GM19239 (cell line): Measurements from ENCODE around the gene CYTH3.
"Not testable (repeated sequence)": the region's sequence is repeated elsewhere in the genome, so short reads cannot be mapped to it uniquely, and the experiment has no call there.

ENCODE experiments used
- DNase-seq: peaks from one replicate; pipeline ENCODE4 v3.0.0; 2011; ENCODE audit warnings: low spot score; ENCODE audit not compliant: insufficient read length
- FAIRE-seq: peaks from 2 replicates; lab custom pipeline; 2011; peaks lifted over from hg19 to GRCh38; lab: Jason Lieb, UNC

The CYTH3 gene

DNA sequence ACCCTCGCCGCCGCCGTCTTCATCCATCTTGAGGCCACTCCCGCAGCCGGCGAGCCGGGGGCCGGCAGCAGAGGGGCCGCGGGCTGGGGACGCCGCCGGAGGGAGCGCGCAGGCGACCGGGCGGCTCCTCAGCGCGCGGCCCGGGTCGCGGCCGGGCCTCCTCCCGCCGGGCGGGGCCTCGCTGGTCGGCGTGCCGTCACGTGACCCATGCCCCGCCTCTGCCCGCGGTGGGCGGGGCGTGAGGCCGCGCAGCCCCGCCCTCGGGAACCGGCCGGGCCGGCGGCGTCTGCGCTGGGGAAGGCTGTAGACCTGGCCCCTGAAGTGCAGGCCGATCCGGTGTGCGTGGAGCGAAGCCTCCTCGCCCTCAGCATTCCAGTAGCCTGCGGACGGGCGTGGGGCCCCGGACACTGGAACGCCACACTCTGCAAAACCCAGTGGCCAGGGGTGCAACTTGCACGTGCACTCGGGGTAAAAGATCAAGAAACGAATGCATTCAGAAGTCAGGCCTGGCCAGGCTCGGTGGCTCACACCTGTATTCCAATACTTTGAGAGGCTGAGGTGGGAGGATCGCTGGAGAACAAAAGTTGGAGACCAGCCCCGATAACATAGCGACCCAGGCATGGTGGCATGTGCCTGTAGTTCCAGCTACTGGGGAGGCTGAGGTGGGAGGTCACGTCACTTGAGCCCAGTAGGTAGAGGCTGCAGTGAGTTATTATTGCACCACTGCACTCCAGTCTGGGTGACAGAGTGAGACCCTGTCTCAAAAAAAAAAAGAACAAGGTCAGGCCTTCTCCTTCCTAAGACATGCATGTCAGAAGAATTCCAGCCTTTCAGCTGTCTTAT lies at the start of gene CYTH3:
TSS of gene CYTH3 (minus strand) at position 144 of the 843 bp plus-strand sequence. CDS start at position 27, 117 bp downstream.
- FAIRE-seq: no peak

GRCh38 chr7:6320791-6321190 lies 48.4 kb upstream of the CYTH3 start:
- DNase-seq (no peak), FAIRE-seq (no peak)

More for the DNA sequence above, at the start of gene CYTH3:
- peak; percentile 98 for DNase-seq

DNA sequence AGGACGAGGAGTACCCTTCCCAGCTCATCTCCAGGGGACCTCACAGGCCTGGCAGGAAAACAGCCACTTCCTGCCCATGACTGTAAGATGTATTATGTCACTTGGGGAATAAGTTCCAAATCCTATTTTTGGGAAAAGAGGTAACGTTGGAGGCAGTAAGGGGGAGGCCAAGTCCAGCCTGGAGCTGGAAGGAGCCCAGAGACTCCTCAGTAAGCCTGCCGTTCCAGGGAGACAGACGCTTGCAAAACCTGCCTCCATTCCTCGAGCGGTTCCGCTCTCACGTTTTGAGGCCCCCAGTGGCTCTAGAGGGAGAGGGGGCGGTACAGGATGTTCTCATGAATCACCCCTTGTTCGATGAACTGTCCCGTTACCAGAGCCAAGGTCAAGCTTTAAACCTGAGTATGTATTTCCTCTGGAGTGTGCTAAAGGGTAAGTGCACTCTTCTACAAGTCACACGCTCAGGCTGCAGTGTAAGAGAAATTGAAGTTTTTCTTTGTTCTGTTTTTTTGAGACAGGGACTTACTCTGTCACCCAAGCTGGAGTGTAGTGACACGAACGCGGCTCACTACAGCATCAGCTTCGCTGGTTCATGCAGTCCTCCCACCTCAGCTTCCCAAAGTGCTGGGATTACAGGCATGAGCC lies 45.5 kb upstream of the CYTH3 start:
- no peak for DNase-seq
- no peak for FAIRE-seq

DNA sequence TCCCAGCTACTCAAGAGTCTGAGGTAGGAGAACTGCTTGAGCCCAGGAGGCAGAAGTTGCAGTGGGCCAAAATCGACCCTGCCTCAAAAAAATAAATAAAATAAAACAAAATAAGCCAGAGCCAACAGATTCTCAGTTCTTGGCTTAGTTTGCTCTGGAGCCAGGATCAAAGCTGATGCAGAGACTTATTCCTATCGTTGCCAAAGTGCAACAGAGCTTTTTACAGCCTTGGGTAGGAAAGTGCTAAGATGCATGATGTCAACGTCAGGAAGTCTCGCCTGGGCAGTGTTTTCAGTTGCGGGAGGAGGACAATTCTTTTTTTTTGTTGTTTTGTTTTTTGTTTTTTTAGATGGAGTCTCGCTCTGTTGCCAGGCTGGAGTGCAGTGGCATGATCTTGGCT lies 43.8 kb upstream of the CYTH3 start:
- DNase-seq (no peak), FAIRE-seq (no peak)

GRCh38 chr7:6315746-6316145 lies 43.3 kb upstream of the CYTH3 start:
- DNase-seq: no peak
- FAIRE-seq: no peak

DNA sequence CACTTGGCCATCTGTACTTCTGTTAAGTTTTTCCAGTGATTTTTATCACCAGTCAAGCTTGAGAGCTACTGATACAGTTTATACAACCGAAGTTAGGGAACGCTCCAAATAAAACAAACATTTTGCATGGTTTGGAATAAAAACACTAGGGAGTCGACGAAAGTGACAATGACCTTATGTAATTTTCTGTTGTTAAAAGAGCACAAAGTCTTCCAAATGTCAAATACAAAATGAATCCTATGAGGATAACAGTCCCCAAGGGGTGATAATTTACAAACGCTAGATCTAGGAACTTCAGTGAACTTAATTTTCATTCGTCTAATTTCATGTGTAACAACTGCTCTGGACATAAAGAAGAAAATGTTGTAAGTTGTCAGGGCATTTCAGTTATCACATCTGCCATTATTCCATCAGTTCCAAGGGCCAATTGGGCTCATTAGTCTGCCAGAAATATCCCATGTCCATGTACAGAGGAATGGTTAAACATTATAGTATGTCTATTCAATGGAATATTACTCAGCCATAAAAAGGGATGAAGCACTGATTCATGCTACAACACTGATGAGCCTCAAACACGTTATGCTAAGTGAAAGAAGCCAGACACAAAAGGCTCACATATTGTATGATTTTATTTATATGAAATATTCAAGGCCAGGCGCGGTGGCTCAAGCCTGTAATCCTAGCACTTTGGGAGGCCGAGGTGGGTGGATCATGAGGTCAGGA lies 38.0 kb upstream of the CYTH3 start:
- DNase-seq: no peak
- FAIRE-seq: no peak

- FAIRE-seq (no peak), DNase-seq (no peak)
Observed at GRCh38 chr7:6307762-6308161, 35.3 kb upstream of the CYTH3 start.

DNA sequence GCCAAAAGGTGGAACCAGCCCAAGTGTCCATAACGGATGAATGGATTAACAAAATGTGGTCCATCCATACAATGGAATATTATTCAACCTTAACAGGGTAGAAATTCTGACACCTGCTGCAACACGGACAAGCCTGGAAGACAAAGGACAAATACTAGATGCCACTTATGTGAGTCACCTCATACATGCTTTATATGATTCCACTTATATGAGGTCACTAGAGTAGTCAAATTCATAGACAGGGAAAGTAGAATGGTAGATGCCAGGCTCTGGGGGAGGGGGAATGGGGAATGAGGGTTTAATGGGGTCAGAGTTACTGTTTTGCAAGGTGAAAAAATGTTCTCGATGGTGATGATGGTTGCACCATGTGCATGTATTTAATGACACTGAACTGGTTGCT lies 34.0 kb upstream of the CYTH3 start:
- DNase-seq: no peak
- FAIRE-seq: no peak

- DNase-seq (no peak), FAIRE-seq (no peak)
Observed at GRCh38 chr7:6305330-6305729, 32.9 kb upstream of the CYTH3 start.

DNA sequence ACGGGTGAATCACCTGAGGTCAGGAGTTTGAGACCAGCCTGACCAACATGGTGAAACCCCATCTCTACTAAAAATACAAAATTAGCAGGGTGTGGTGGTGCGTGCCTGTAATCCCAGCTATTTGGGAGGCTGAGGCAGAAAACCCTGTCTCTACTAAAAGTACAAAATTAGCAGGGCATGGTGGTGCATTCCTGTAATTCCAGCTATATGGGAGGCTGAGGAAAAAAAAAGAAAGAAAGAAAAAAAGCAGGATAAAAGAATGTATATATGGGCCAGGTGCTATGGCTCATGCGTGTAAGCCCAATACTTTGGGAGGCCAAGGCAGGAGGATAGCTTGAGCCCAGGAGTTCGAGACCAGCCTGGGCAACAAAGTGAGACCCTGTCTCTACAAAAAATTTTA lies 29.0 kb upstream of the CYTH3 start:
- DNase-seq: not testable (repeated sequence)

GRCh38 chr7:6299774-6300173 lies 27.4 kb upstream of the CYTH3 start:
- DNase-seq (no peak), FAIRE-seq (no peak)

More for the DNA sequence above, 29.0 kb upstream of the CYTH3 start:
- not testable (repeated sequence) for FAIRE-seq

- no peak for DNase-seq
- no peak for FAIRE-seq
Observed at GRCh38 chr7:6294839-6295238, 22.4 kb upstream of the CYTH3 start.

GRCh38 chr7:6293202-6293601 lies 20.8 kb upstream of the CYTH3 start:
- FAIRE-seq (no peak), DNase-seq (no peak)

GRCh38 chr7:6291941-6292340 lies 19.5 kb upstream of the CYTH3 start:
- FAIRE-seq, DNase-seq: not testable (repeated sequence)

- no peak for DNase-seq
- FAIRE-seq: no peak
Observed at GRCh38 chr7:6291531-6291930, 19.1 kb upstream of the CYTH3 start.

GRCh38 chr7:6290319-6290741 lies 17.9 kb upstream of the CYTH3 start:
- DNase-seq (no peak), FAIRE-seq (no peak)

- no peak for DNase-seq
Observed at GRCh38 chr7:6288270-6288860, 15.9 kb upstream of the CYTH3 start.

DNA sequence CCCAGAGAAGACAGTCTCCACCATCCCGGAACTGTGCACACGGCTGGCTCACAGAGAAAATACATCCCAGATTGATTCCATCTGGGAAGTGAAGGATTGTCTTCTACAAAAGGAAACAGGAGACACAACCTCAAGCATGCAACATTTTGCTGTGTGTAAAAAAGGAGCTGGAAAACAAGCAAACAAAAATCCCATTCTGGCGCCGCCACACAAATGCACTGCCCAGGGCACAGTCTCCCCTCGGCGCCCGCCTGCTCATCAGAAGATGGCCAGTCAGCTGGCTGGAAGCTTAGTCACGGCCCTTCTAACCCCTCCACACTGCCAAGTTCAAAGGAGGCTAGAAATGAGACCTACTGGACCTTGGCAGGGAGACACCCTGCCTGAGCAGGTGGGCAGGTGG lies 14.1 kb upstream of the CYTH3 start:
- DNase-seq (no peak), FAIRE-seq (no peak)

More at GRCh38 chr7:6288270-6288860, 15.9 kb upstream of the CYTH3 start:
- FAIRE-seq: no peak

GRCh38 chr7:6284461-6285360 lies 12.3 kb upstream of the CYTH3 start:
- FAIRE-seq: no peak
- DNase-seq: no peak

- no peak for DNase-seq
- no peak for FAIRE-seq
Observed at GRCh38 chr7:6284055-6284400, 11.6 kb upstream of the CYTH3 start.
